Central memory CD8-positive, alpha-beta T cell (primary cell): ENCODE data around the gene GPI.
"Not testable (repeated sequence)": the region's sequence is repeated elsewhere in the genome, so short reads cannot be mapped to it uniquely, and the experiment has no call there.

Source experiments
- ATAC-seq: fragments of 150-1000 bp; cut with Tn5 transposase; replicated peaks from 2 replicates; pipeline ENCODE4 v1.10.0; 2022; ENCODE audit warnings: mild to moderate bottlenecking, moderate FRiP score, moderate number of reproducible peaks; ENCODE audit not compliant: poor library complexity, severe bottlenecking; ENCODE audit errors: extremely low read depth
- DNase-seq, 2 donors: peaks; one replicate each; pipeline ENCODE4 v3.0.0; 2021; ENCODE audit warnings: low spot score in 2 of 2
- H3K27ac Mint-ChIP-seq: one replicate; pipeline ENCODE4 v1.8.0; 2022; ENCODE audit warnings: low read depth, mild to moderate bottlenecking, moderate library complexity, mixed read lengths
- H3K27me3 Mint-ChIP-seq: one replicate; pipeline ENCODE4 v1.8.0; 2022; ENCODE audit warnings: mixed read lengths
- H3K36me3 Mint-ChIP-seq: one replicate; pipeline ENCODE4 v1.8.0; 2022; ENCODE audit warnings: mild to moderate bottlenecking, moderate library complexity, mixed read lengths; ENCODE audit not compliant: insufficient read depth
- H3K4me1 Mint-ChIP-seq: one replicate; pipeline ENCODE4 v1.8.0; 2022; ENCODE audit warnings: mixed read lengths
- H3K4me3 Mint-ChIP-seq: one replicate; pipeline ENCODE4 v1.8.0; 2022; ENCODE audit warnings: mild to moderate bottlenecking, moderate library complexity, mixed read lengths
- H3K9me3 Mint-ChIP-seq: one replicate; pipeline ENCODE4 v1.8.0; 2022; ENCODE audit warnings: mixed read lengths

Gene GPI

GRCh38 chr19:34364462-34364829 is 550 bp upstream of the GPI start:
- no peaks in the 10 kb centered on the region for H3K27me3 Mint-ChIP-seq
- H3K27ac Mint-ChIP-seq: peak overlapping the region; percentile 61
- DNase-seq: no peak
- H3K9me3 Mint-ChIP-seq: no peaks in the 10 kb centered on the region
- H3K4me1 Mint-ChIP-seq: peaks cover 44% of the 10 kb centered on the region
- peaks cover 13% of the 10 kb centered on the region for H3K36me3 Mint-ChIP-seq
- peak overlapping the region; percentile 93 for H3K4me3 Mint-ChIP-seq
- ATAC-seq: no peak

- DNase-seq: no peak
- peaks cover 24% of the 10 kb centered on the region for H3K36me3 Mint-ChIP-seq
- peak overlapping the region; percentile 93 for H3K4me3 Mint-ChIP-seq
- H3K9me3 Mint-ChIP-seq: no peaks in the 10 kb centered on the region
- H3K27ac Mint-ChIP-seq: peak overlapping the region; percentile 20
- no peaks in the 10 kb centered on the region for H3K27me3 Mint-ChIP-seq
- peaks cover 38% of the 10 kb centered on the region for H3K4me1 Mint-ChIP-seq
- ATAC-seq: no peak
Observed at GRCh38 chr19:34365463-34366401, 736 bp downstream of the GPI start.

- H3K9me3 Mint-ChIP-seq: no peaks in the 10 kb centered on the region
- no peaks in the 10 kb centered on the region for H3K27me3 Mint-ChIP-seq
- peaks cover 45% of the 10 kb centered on the region for H3K4me1 Mint-ChIP-seq
- H3K4me3 Mint-ChIP-seq: peak overlapping the region; percentile 93
- peak in 1 of 2 donors; percentile 16 for DNase-seq
- H3K27ac Mint-ChIP-seq: peak overlapping the region; percentile 20
- ATAC-seq: peak; percentile 52
- H3K36me3 Mint-ChIP-seq: peaks cover 35% of the 10 kb centered on the region
Observed at GRCh38 chr19:34366738-34367623, 2.0 kb downstream of the GPI start.

GRCh38 chr19:34367624-34367957 is 2.6 kb downstream of the GPI start:
- Mint-ChIP-seq H3K36me3 (peaks cover 42% of the 10 kb centered on the region), H3K9me3 (no peaks in the 10 kb centered on the region), H3K4me1 (peaks cover 45% of the 10 kb centered on the region), H3K27ac (no peak overlapping the region), H3K4me3 (no peak overlapping the region), H3K27me3 (no peaks in the 10 kb centered on the region)
- DNase-seq (no peak), ATAC-seq (no peak)

GRCh38 chr19:34368338-34368737 is 3.3 kb downstream of the GPI start:
- Mint-ChIP-seq H3K4me1 (peaks cover 45% of the 10 kb centered on the region), H3K4me3 (no peak overlapping the region), H3K27ac (no peak overlapping the region), H3K9me3 (no peaks in the 10 kb centered on the region), H3K36me3 (peaks cover 47% of the 10 kb centered on the region), H3K27me3 (no peaks in the 10 kb centered on the region)
- ATAC-seq (no peak), DNase-seq (no peak)

- H3K27me3 Mint-ChIP-seq, ATAC-seq: not testable (repeated sequence)
- peaks cover 50% of the 10 kb centered on the region for H3K4me1 Mint-ChIP-seq
Observed at GRCh38 chr19:34369166-34369565, 4.2 kb downstream of the GPI start.

GRCh38 chr19:34370117-34370516 is 5.1 kb downstream of the GPI start:
- ATAC-seq: no peak
- Mint-ChIP-seq H3K36me3 (peaks cover 59% of the 10 kb centered on the region), H3K9me3 (no peaks in the 10 kb centered on the region), H3K4me3 (no peak overlapping the region), H3K4me1 (peaks cover 50% of the 10 kb centered on the region), H3K27ac (peak overlapping the region; percentile 67), H3K27me3 (no peaks in the 10 kb centered on the region)
- no peak for DNase-seq

More at GRCh38 chr19:34369166-34369565, 4.2 kb downstream of the GPI start:
- not testable (repeated sequence) for H3K9me3 Mint-ChIP-seq, H3K27ac Mint-ChIP-seq, H3K4me3 Mint-ChIP-seq, DNase-seq
- H3K36me3 Mint-ChIP-seq: peaks cover 52% of the 10 kb centered on the region

GRCh38 chr19:34370983-34371382 is 6.0 kb downstream of the GPI start:
- DNase-seq: no peak
- no peak overlapping the region for H3K4me3 Mint-ChIP-seq
- H3K4me1 Mint-ChIP-seq: peaks cover 43% of the 10 kb centered on the region
- no peak for ATAC-seq
- no peak overlapping the region for H3K27ac Mint-ChIP-seq
- peaks cover 67% of the 10 kb centered on the region for H3K36me3 Mint-ChIP-seq
- no peaks in the 10 kb centered on the region for H3K27me3 Mint-ChIP-seq
- H3K9me3 Mint-ChIP-seq: no peaks in the 10 kb centered on the region

- Mint-ChIP-seq H3K4me1 (peaks cover 19% of the 10 kb centered on the region), H3K9me3 (no peaks in the 10 kb centered on the region), H3K27me3 (no peaks in the 10 kb centered on the region), H3K4me3 (no peak overlapping the region), H3K27ac (peak overlapping the region; percentile 30), H3K36me3 (peaks cover 75% of the 10 kb centered on the region)
- ATAC-seq (no peak), DNase-seq (no peak)
Observed at GRCh38 chr19:34373601-34374288, 8.7 kb downstream of the GPI start.

GRCh38 chr19:34375598-34375997 is 10.6 kb downstream of the GPI start:
- no peak for ATAC-seq
- no peak for DNase-seq
- H3K27me3 Mint-ChIP-seq: no peaks in the 10 kb centered on the region
- H3K4me3 Mint-ChIP-seq: no peak overlapping the region
- peaks cover 19% of the 10 kb centered on the region for H3K4me1 Mint-ChIP-seq
- H3K27ac Mint-ChIP-seq: no peak overlapping the region
- H3K36me3 Mint-ChIP-seq: peaks cover 63% of the 10 kb centered on the region
- H3K9me3 Mint-ChIP-seq: no peaks in the 10 kb centered on the region

GRCh38 chr19:34380639-34381241 is 15.7 kb downstream of the GPI start:
- H3K27ac Mint-ChIP-seq: no peak overlapping the region
- no peak for ATAC-seq
- H3K4me3 Mint-ChIP-seq: no peak overlapping the region
- H3K4me1 Mint-ChIP-seq: peaks cover 29% of the 10 kb centered on the region
- H3K9me3 Mint-ChIP-seq: no peaks in the 10 kb centered on the region
- H3K36me3 Mint-ChIP-seq: peaks cover 35% of the 10 kb centered on the region
- no peaks in the 10 kb centered on the region for H3K27me3 Mint-ChIP-seq
- DNase-seq: no peak
